MM.1S (cell line): ENCODE data around the gene KRT23.

Experiments
- EZH2phosphoT487 ChIP-seq: fragments of 300-600 bp; sonication (generic); IDR thresholded peaks from 2 replicates; pipeline ENCODE4 v1.6.1; 2018; ENCODE audit warnings: antibody characterized with exemption, low read length
- TF ChIP-seq, protein P1 (sequence below): fragments of 300-600 bp; sonication (generic); IDR thresholded peaks from 2 replicates; pipeline ENCODE4 v1.5.1; 2016; ENCODE audit warnings: antibody characterized with exemption, low read length, mixed read lengths

DNA sequence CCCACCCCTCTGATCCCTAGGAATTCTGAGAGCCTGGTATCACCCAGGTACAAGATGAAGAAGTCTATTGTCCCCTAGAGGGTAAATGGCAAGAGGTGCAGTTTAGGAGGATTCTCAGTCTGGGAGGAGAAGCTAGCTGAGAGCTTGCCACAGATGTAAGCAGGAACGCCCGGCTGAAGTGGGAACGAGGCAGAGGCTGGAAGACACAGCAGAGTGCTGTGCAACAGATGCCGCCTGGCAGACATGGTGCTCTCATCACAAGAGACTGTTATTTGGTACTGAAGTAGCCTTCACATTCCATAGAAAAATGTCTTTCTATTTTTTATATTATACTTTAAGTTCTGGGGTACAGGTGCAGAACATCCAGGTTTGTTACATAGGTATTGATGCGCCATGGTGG is 32.1 kb downstream of the KRT23 start:
- TF ChIP-seq, protein P1, sequence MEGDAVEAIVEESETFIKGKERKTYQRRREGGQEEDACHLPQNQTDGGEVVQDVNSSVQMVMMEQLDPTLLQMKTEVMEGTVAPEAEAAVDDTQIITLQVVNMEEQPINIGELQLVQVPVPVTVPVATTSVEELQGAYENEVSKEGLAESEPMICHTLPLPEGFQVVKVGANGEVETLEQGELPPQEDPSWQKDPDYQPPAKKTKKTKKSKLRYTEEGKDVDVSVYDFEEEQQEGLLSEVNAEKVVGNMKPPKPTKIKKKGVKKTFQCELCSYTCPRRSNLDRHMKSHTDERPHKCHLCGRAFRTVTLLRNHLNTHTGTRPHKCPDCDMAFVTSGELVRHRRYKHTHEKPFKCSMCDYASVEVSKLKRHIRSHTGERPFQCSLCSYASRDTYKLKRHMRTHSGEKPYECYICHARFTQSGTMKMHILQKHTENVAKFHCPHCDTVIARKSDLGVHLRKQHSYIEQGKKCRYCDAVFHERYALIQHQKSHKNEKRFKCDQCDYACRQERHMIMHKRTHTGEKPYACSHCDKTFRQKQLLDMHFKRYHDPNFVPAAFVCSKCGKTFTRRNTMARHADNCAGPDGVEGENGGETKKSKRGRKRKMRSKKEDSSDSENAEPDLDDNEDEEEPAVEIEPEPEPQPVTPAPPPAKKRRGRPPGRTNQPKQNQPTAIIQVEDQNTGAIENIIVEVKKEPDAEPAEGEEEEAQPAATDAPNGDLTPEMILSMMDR: no peak
- no peak for TF ChIP-seq EZH2phosphoT487
